Upper lobe of left lung (tissue), 4 donors: ENCODE data around the gene MGLL.

Source experiments
- POLR2A ChIP-seq, 4 donors: fragments of 450-650 bp; IDR thresholded peaks; one replicate each; pipeline ENCODE4 v1.5.1; 2016 to 2017; ENCODE audit warnings: antibody characterized with exemption in 4 of 4, mild to moderate bottlenecking in 2 of 4
- POLR2AphosphoS5 ChIP-seq, 2 donors: sonication (generic); formaldehyde crosslinking; IDR thresholded peaks; one replicate each; pipeline ENCODE4 v1.5.1; 2017; ENCODE audit warnings: antibody characterized with exemption in 2 of 2
- TF ChIP-seq, protein P1 (sequence below), 6 experiments: fragments of 450-650 bp in 4 of 6; fragments of 200-600 bp in 2 of 6; sonication (generic) in 2 of 6; IDR thresholded peaks; one replicate each; pipeline ENCODE4 v1.5.1; 2016 to 2019; ENCODE audit warnings: antibody characterized with exemption in 6 of 6

DNA sequence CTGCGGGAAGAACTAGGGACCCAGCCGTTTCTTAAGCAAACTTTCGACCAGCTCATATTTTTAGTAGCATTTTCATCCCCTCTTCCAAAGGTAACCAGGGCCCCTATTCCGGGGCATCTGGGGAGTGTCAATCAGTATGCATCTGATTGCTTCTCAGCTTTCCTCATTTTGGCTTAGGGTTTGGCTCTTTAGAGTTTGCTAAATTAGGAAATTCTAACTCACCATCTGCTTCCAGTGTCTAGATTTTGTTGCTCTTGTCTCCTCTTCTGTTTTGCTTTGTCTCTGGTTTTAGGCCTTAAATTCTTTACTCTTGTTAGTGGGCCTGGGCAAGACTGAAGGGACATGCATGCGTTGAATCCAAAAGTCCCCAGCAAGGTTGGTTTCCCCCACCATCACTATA is 159.2 kb downstream of the MGLL start:
- TF ChIP-seq, protein P1, sequence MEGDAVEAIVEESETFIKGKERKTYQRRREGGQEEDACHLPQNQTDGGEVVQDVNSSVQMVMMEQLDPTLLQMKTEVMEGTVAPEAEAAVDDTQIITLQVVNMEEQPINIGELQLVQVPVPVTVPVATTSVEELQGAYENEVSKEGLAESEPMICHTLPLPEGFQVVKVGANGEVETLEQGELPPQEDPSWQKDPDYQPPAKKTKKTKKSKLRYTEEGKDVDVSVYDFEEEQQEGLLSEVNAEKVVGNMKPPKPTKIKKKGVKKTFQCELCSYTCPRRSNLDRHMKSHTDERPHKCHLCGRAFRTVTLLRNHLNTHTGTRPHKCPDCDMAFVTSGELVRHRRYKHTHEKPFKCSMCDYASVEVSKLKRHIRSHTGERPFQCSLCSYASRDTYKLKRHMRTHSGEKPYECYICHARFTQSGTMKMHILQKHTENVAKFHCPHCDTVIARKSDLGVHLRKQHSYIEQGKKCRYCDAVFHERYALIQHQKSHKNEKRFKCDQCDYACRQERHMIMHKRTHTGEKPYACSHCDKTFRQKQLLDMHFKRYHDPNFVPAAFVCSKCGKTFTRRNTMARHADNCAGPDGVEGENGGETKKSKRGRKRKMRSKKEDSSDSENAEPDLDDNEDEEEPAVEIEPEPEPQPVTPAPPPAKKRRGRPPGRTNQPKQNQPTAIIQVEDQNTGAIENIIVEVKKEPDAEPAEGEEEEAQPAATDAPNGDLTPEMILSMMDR (IDR thresholded peaks at IDR 0.05), result no peak
- no peak for TF ChIP-seq POLR2A (IDR thresholded peaks at IDR 0.05)
- no peak for TF ChIP-seq POLR2AphosphoS5 (IDR thresholded peaks at IDR 0.05)
